Measurements from ENCODE around the gene ASF1A. TPM values are rescaled to one million over a fixed set of nuclear protein-coding genes. Genes with fewer than 3 reads are reported as not detected.

ASF1A gene
- total RNA-seq, 2 experiments from 2014 or later = 37.3 to 46.0 TPM

- no peaks in the 10 kb centered on the region; the same call in 1 of the 2 replicates for H3K79me2 ChIP-seq (ENCODE audit: insufficient read depth, low read depth, low read length)
- no peak overlapping the region for H3K4me2 ChIP-seq (ENCODE audit: low read length)
- no peak overlapping the region for H3K27ac ChIP-seq (ENCODE audit: low read depth, low read length, poor library complexity, severe bottlenecking)
- H4K20me1 ChIP-seq (ENCODE audit: insufficient read depth, low read length) = no peaks in the 10 kb centered on the region
- H3K9me2 ChIP-seq (ENCODE audit: insufficient read depth, low read length) = no peaks in the 10 kb centered on the region
- no peaks in the 10 kb centered on the region for H3K9me3 ChIP-seq (ENCODE audit: low read length)
- no peak overlapping the region for H2AFZ ChIP-seq (ENCODE audit: low read length)
- H3K4me1 ChIP-seq (ENCODE audit: insufficient read depth, low read length, poor library complexity, severe bottlenecking) = no peaks in the 10 kb centered on the region
- intact Hi-C loops (cut with micrococcal nuclease; ENCODE audit: unreplicated experiment) = no loop called here
- no peak for TF ChIP-seq EZH2phosphoT487 (IDR thresholded peaks at IDR 0.05; ENCODE audit: borderline replicate concordance, low read depth, low read length)
- no peak for TF ChIP-seq CTCF (conservative IDR thresholded peaks at IDR 0.05; ENCODE audit: low read length)
- POLR2A ChIA-PET = interaction anchor here (0.6 to 1.0 kb wide), 2 partner anchors 25 to 36 kb away, joined by 3 read pairs; no protein-coding TSS in a partner anchor
- CTCF ChIA-PET (ENCODE audit: unreplicated experiment) = interaction anchor here (0.7 kb wide), 1 partner anchor 9 kb away, joined by 3 read pairs; no protein-coding TSS in a partner anchor
- H3K4me3 ChIP-seq (ENCODE audit: low read depth, low read length, poor library complexity, severe bottlenecking) = no peak overlapping the region
- no TSS peak for BruUV-seq (replicated peaks)
- DNase-seq (ENCODE audit: low spot score) = no peak
- H3K36me3 ChIP-seq (ENCODE audit: insufficient read depth, low read length) = peaks cover 4% of the 10 kb centered on the region; the same call in 1 of the 2 replicates
Observed at GRCh38 chr6:118872318-118872717, 21.6 kb upstream of the ASF1A start.

- ChIA-PET POLR2A (interaction anchor here (0.6 to 1.0 kb wide), 3 partner anchors 9 to 36 kb away, joined by 3 read pairs; no protein-coding TSS in a partner anchor), CTCF (ENCODE audit: unreplicated experiment) (interaction anchor here (0.7 kb wide), 1 partner anchor 9 kb away, joined by 3 read pairs; no protein-coding TSS in a partner anchor)
- no peaks in the 10 kb centered on the region for H3K9me2 ChIP-seq (ENCODE audit: insufficient read depth, low read length)
- H3K36me3 ChIP-seq (ENCODE audit: insufficient read depth, low read length) = peaks cover 5% of the 10 kb centered on the region; the same call in 1 of the 2 replicates
- no peaks in the 10 kb centered on the region for H3K4me1 ChIP-seq (ENCODE audit: insufficient read depth, low read length, poor library complexity, severe bottlenecking)
- no peak overlapping the region for H3K27ac ChIP-seq (ENCODE audit: low read depth, low read length, poor library complexity, severe bottlenecking)
- no peak overlapping the region for H3K4me2 ChIP-seq (ENCODE audit: low read length)
- H3K9me3 ChIP-seq (ENCODE audit: low read length) = no peaks in the 10 kb centered on the region
- no peak for DNase-seq (ENCODE audit: low spot score)
- H3K79me2 ChIP-seq (ENCODE audit: insufficient read depth, low read depth, low read length) = no peaks in the 10 kb centered on the region; the same call in 1 of the 2 replicates
- TF ChIP-seq CTCF (conservative IDR thresholded peaks at IDR 0.05; ENCODE audit: low read length) = no peak
- TF ChIP-seq EZH2phosphoT487 (IDR thresholded peaks at IDR 0.05; ENCODE audit: borderline replicate concordance, low read depth, low read length) = no peak
- intact Hi-C loops (cut with micrococcal nuclease; ENCODE audit: unreplicated experiment) = no loop called here
- no peak overlapping the region for H3K4me3 ChIP-seq (ENCODE audit: low read depth, low read length, poor library complexity, severe bottlenecking)
- H4K20me1 ChIP-seq (ENCODE audit: insufficient read depth, low read length) = no peaks in the 10 kb centered on the region
- no TSS peak for BruUV-seq (replicated peaks)
- no peak overlapping the region for H2AFZ ChIP-seq (ENCODE audit: low read length)
Observed at GRCh38 chr6:118872726-118873125, 21.2 kb upstream of the ASF1A start.

GRCh38 chr6:118873239-118873638 lies 20.7 kb upstream of the ASF1A start:
- Histone ChIP-seq H3K27ac (ENCODE audit: low read depth, low read length, poor library complexity, severe bottlenecking) (no peak overlapping the region), H3K4me2 (ENCODE audit: low read length) (no peak overlapping the region), H4K20me1 (ENCODE audit: insufficient read depth, low read length) (no peaks in the 10 kb centered on the region), H3K79me2 (ENCODE audit: insufficient read depth, low read depth, low read length) (peaks cover 3% of the 10 kb centered on the region; the same call in 1 of the 2 replicates), H3K36me3 (ENCODE audit: insufficient read depth, low read length) (peaks cover 8% of the 10 kb centered on the region; the same call in 1 of the 2 replicates), H3K9me3 (ENCODE audit: low read length) (no peaks in the 10 kb centered on the region), H3K9me2 (ENCODE audit: insufficient read depth, low read length) (no peaks in the 10 kb centered on the region), H2AFZ (ENCODE audit: low read length) (no peak overlapping the region), H3K4me3 (ENCODE audit: low read depth, low read length, poor library complexity, severe bottlenecking) (no peak overlapping the region), H3K4me1 (ENCODE audit: insufficient read depth, low read length, poor library complexity, severe bottlenecking) (no peaks in the 10 kb centered on the region)
- TF ChIP-seq EZH2phosphoT487 (IDR thresholded peaks at IDR 0.05; ENCODE audit: borderline replicate concordance, low read depth, low read length) (no peak), CTCF (conservative IDR thresholded peaks at IDR 0.05; ENCODE audit: low read length) (no peak)
- DNase-seq (ENCODE audit: low spot score) = no peak
- ChIA-PET POLR2A (interaction anchor here (0.6 to 1.0 kb wide), 3 partner anchors 9 to 24 kb away, joined by 3 read pairs; no protein-coding TSS in a partner anchor), CTCF (ENCODE audit: unreplicated experiment) (no interaction called here)
- intact Hi-C loops (cut with micrococcal nuclease; ENCODE audit: unreplicated experiment) = no loop called here
- no TSS peak for BruUV-seq (replicated peaks)
